HL-60/S4 treated with retinoic acid at 250 ng/mL for 4 days and 3 days (cell line): ENCODE data around the gene DBI.
"Not testable (repeated sequence)": the region's sequence is repeated elsewhere in the genome, so short reads cannot be mapped to it uniquely, and the experiment has no call there.

ENCODE experiments used
- in situ Hi-C: fragments of 300-500 bp; cut with MboI; formaldehyde crosslinking; loops from 2 replicates; pipeline ENCODE4 v1.7.0; 2022; ENCODE audit warnings: low sequenced_read_pairs

The DBI gene

DNA sequence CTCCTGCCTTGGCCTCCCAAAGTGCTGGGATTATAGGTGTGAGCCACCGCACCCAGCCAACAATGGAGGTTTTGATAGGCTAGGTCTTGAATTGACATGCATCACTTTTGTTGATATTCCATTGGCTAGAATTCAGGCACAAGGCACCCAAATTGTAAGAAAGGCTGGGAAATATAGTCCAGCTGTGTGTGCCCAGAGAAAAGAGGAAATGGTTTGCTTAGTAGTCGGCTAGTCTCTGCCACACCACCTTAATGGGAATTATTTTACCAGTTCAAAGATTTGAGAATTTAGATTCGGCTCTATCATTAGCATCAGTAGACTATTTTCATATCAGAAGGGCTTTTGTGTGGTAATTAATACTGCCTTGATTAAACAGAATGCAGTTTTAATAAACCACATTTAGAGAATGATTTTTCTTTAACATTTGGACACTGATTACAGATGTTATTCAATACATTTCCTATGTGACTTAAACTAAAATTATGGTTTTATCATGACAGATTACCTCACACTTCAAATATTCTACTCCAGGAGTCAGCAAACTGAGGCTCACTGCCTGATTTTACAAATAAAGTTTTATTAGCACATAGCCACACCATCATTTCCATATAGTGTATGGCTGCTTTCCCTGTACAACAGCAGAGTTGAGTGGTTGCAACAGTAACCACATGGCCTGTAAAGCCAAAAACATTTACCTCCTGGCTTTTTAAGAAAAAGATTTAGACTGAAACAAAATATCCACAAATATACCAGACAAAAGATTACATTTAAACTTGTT is 27.4 kb downstream of the DBI start:
- in situ Hi-C loops, result no loop called here

DNA sequence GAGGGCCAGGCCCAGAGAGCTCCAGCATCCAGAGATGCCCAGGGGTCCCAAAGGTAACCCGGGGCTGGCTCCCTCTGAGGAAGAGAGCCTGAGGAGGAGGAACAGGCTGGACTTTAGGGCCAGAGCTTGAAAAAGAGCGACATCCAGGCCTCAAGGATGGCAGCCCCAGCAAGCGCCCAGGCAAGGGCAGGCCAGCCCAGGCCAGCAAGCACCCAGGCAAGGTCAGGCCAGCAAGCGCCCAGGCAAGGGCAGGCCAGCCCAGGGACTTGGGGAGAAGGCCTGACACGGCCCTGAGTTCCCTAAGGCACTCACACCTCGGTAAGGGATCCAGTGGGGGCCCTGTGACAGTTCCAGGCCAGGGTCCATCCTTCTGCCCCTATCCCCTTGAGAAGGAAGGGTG is 30.4 kb downstream of the DBI start:
- in situ Hi-C loops, result no loop called here

DNA sequence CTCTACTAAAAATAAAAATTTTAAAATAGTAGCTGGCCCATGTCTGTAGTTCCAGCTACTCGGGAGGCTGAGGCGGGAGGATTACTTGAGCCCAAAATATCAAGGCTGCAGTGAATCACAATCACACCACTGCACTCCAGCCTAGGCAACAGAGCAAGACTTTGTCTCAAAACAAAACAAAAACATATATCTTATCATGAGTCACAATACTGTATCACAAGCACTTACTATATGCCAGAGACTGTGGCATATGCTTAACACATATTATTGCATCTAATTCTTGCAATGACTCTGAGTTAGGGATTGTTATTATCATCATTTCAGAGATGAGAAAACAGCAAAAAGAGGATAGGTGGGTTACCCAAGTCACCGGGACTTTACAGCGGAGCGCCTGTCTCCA is 35.3 kb downstream of the DBI start:
- in situ Hi-C loops, result no loop called here

DNA sequence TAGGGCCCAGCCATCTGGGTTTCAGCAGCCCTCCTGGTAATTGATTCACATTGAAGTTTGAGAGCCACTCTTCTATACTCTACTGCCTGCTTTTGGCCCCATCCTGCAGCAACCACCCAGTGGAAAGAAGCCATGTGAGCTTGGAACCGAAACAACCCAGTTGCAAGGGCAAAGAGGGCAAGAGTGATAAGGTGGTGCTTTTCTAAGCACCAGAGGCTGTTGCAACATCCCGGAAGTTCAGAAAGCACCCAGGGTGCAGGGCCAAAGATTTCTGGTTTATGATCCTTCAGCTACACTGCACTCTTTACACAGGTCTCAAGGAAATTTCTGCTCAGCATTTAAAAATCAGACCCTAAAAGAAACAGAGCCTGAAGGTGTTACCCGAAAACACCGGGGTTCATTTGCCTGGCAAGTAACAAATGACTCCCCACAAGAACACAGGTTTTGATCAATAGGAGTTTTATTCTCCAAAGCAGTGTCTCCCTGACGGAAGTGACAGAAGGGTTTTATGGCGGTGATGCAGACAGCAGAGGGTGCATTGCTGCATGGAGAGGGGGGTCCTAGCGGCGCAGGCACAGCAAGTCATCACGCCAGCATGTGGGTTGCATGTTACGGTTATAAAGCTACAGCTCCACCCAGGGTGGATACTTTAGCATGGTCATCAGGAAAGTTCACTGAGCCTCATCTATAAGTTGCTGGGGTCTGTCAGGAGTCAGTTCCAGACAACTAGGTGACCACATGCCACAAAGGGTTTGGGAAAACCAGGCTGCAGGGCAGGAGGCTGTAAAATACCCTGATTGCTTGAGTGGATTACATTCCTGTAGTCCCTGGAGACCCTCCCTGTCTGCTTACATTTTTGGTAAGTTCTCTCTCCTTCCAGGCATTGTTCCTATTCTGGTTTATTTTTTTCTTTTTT is 36.1 kb downstream of the DBI start:
- in situ Hi-C loops, result no loop called here

DNA sequence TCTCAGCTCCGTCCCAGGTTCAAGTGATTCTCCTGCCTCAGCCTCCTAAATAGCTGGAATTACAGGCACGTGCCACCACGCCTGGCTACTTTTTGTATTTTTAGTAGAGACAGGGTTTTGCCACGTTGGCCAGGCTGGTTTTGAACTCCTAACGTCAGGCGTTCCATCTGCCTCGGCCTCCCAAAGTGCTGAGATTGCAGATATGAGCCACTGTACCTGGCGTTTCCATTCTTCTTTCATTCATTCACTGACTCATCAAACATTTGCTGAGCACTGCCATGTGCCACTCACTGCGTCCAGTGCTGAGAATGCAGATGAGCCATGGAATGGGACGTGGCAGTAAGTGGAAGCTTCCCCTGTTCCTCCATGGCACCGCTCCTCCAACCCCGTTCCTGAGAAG is 36.8 kb downstream of the DBI start:
- in situ Hi-C loops, result not testable (repeated sequence)

DNA sequence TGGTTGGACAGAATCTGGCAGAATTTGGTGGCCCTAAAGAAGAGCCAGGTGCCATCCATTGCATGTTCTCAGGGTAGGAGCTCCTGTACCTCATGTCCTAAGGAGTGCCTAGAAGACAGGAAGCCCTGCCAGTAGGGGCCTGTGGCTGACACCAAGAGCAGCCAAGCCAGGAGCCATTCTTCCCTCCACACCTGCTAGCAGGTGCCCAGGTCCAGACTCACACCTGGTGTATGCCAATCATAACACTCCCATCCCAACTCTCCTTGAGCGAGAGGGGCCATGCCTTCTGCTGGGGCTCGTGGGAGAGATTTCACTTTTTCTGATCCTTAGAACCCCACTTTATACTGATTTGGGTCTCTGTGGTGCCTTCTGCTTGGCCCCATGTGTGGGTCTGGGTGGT is 38.4 kb downstream of the DBI start:
- in situ Hi-C loops, result no loop called here

DNA sequence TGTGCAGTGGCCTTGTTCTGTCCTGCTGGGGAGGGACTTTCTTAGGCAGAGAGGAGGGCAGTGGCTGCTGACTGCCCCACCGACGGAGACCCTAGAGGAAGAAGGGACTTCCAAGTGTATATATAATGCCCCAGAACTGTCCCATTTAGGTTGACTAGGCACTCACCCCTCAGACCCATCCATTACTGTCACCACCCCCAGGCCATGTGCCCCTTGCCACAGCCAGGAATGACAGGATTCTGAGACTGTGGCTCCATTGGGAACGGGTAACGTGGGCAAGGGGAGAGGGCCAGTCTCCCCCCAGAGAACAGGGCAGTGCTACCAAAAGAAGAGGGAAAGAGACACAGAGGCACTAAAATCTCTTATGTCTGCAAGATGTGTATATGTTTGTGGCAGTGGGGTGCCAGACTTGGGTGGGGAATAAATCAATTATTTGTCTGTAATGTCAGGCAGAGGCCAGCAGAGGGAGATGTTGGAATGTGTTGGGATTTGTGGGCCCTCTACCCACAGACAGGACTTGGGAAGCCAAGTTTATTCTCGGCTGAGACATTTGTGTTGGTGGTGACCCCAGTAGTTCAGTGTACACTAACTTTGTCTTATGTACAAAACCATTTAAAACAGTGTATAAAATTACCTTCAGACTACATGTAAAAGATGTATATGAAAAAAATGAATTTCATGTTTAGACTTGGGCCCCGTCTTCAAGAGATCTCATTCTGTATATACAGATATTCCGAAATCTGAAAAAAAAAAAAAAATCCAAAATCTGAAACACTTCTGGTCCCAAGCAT is 40.8 kb downstream of the DBI start:
- in situ Hi-C loops, result no loop called here

DNA sequence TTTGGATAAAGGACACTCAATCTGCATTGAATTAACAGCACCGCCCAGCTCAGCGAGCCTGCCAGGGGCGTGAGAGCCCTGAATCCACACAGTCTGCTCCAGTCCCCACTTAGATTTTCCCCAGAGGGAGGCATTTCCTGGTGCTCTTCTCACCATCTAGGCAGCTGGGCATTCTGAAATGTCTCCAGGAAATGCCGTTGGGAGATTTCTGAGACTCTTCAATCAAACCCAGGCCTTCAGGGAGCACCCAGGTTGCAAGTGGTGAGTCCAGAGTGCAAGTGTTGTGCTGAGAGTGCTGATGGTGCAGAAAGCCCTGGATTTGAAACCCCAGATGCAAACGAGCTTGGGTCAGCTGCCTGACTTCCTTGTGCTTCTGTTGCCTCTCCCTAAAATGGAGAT is 41.4 kb downstream of the DBI start:
- in situ Hi-C loops, result no loop called here

DNA sequence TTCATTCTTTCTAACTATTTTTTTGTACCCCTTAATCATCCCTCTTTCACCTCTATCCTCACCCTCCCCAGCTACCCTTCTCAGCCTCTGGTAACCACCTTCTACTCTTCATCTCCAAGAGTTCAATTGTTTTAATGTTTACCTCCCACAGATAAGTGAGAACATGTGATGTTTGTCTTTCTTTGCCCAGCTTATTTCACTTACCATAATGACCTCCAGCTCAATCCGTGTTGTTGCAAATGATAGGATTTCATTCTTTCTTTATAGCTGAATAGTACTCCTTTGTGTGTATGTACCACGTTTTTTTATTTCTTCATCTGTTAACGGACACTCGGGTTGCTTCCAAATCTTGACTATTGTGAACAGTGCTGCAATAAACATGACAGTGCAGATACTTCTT is 42.7 kb downstream of the DBI start:
- in situ Hi-C loops, result no loop called here

DNA sequence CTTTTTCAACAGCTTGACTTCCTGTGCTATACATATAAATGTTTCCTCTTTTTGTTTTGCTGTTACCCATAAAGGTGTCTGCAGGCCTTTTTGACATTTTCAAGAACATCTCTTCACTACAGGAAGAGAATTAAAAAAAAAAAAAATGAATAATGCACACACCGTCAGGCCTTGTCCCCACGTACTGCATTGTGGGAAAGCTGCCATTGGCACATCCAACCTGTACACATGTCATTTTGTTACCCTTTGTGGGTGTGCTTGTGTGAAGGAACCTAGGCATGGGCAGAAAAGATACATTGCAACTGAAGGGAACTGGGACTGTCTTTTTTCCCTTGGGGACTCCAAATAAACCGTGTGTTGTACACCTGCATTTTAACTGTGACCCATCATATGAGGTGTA is 48.1 kb downstream of the DBI start:
- in situ Hi-C loops, result no loop called here

DNA sequence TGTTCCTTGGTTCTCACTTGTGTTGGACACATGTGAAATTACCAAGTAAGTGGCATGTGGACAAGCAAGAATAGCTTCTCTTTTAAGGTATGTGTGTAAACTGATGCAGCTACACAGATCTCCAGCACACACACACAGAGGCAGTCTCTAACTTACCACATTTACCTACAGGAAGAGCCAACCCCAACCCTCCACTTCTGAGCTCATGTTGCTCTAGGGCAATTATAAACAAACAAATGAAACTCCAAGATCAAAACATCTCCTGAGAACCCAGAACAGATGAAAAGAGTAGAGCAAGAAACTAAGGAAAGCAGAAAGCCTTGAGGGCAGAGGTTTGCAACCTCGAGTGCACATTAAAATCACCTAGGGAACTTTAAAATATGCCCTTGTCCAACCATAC is 48.9 kb downstream of the DBI start:
- in situ Hi-C loops, result no loop called here

DNA sequence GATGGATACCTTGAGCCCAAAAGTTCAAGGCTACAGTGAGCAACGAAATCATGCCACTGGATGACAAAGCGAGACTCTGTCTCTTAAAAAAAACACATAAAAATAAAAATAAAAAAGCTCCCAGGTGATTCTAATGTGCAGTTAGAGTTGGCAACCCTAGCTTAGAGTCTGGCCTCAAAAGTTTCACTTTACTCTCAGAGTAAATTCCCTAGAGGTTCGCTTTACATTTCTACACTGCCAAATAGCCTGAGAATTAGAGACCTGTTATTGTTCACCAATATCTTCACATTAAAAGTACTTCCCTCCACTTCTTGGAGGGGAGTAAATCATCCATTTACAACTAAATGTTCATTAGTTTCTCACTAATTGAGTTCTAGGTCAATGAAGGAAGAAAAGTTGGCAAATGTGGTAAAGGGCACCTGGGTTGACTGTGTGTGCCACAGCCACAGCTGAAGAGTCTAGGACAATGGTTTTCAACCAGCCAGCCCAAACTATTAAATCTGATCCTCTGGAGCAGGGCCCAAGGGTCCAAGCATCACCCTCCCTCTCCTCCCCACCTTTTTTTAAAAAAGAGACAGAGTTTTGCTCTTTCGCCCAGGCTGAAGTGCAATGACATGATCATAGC is 49.6 kb downstream of the DBI start:
- in situ Hi-C loops, result no loop called here

DNA sequence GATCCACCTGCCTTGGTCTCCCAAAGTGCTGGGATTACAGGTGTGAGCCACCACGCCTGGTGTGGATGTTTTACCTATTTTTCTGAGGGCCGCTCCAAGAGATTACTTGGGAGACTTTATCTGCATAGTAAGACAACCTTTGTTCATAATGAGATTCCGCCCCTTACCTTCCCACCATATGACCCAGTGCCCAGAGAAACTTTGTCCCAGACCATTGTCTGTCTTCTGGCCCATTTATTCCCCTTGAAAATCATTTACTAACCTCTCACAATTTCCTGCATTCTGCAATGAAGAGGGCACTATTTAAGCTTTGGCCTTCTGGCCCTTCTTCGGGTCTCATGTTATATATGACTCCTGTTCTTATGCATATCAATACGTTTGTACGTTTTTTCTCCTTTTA is 51.1 kb downstream of the DBI start:
- in situ Hi-C loops, result no loop called here

DNA sequence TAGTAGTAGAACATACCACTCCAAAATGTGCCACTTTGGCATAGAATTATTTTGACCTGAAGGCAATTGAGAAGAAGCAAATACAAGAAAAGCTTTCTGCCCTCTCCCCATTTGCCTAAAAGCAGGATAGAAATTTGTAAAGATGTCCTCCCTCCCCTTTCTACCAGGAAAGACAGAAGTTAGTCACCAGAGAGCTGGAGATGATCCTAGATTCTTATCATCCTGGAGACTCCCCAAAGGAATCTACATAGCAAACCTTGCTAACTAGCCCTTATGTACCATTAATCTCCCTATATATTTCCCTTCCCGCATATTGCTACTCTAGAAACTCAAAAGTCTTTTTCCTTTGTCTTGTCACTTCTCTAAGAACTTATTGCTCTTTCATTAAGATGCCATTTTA is 52.3 kb downstream of the DBI start:
- in situ Hi-C loops, result no loop called here

DNA sequence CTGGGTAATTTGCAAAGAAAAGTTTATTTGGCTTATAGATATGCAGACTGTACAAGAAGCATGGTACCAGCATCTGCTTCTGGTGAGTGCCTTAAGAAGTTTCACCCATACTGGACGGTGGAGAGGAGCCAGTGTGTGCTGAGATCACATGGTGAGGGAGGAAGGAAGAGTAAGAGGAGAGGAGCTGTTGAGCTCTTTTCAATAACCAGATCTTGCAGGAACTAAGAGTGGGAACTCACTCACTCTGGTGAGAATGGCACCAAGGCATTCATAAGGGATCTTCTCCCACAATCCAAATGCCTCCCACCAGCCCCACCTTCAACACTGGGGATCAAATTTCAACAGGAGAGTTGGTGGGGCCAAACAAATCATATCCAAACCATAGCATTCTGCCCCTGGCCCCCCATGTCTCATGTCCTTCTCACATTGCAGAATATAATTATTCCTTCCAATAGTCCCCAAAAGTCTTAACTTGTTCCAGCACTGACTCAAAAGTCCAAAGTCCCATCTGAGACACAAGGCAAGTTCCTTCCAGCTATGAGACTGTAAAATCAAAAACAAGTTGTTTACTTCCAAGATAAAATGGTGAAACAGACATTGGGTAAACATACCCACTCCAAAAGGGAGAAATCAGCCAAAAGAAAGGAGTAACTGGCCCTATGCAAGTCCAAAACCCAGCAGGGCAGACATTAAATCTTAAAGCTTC is 53.2 kb downstream of the DBI start:
- in situ Hi-C loops, result loop anchor here (10.0 kb wide), 1 partner anchor 55 kb away; no protein-coding TSS in a partner anchor

DNA sequence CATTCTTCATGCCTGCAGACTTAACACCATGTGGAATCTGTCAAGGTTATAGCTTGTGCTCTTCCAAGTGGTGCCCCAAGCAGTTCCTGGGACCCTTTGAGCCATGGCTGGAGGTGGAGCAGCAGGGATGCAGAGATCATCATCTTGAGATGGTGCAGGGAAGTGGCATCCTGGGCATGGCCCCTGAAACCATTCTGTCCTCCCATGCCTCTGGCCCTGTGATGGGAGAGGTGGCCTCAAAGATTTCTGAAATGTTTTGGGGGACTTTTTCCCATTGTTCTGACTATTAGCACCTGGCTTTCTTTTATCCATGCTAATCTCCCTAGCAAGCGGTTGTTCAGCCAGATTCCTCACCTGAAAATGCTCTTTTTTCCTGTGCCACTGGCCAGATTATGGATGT is 54.5 kb downstream of the DBI start:
- in situ Hi-C loops, result loop anchor here (10.0 kb wide), 1 partner anchor 53 kb away; no protein-coding TSS in a partner anchor

DNA sequence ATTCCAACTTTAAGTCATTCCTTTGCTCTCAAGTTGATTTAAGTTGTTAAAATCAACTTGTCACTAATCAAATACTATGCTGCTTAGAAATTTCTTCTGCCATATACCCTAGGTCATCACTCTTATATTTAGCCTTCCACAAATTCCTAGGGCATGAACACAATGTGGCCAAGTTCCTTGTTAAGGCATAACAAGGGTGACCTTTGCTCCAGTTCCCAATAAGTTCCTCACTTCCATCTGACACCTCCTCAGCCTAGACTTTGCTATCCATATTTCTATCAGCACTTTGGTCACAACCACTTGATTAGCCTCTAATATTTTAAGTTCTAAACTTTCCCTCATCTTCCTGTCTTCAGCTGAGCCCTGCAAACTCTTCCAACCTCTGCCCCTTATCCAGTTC is 55.0 kb downstream of the DBI start:
- in situ Hi-C loops, result loop anchor here (10.0 kb wide), 1 partner anchor 53 kb away; no protein-coding TSS in a partner anchor
